ENCODE results near the gene LMAN1.

Gene LMAN1, protein sequence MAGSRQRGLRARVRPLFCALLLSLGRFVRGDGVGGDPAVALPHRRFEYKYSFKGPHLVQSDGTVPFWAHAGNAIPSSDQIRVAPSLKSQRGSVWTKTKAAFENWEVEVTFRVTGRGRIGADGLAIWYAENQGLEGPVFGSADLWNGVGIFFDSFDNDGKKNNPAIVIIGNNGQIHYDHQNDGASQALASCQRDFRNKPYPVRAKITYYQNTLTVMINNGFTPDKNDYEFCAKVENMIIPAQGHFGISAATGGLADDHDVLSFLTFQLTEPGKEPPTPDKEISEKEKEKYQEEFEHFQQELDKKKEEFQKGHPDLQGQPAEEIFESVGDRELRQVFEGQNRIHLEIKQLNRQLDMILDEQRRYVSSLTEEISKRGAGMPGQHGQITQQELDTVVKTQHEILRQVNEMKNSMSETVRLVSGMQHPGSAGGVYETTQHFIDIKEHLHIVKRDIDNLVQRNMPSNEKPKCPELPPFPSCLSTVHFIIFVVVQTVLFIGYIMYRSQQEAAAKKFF

GRCh38 chr18:59358712-59359575 is at the start of gene LMAN1:
Gene LMAN1, minus strand, starts transcription at chr18:59359265. Its CDS starts 21 bp downstream, at chr18:59359244.
- FAIRE-seq, result no peak

- no peak for FAIRE-seq
Measured at GRCh38 chr18:59402432-59403090, 43.5 kb upstream of the LMAN1 start.

- no peak for FAIRE-seq
Measured at GRCh38 chr18:59400407-59400806, 41.3 kb upstream of the LMAN1 start.

- FAIRE-seq, result no peak
Measured at GRCh38 chr18:59395226-59396175, 36.4 kb upstream of the LMAN1 start.

- FAIRE-seq, result no peak
Measured at GRCh38 chr18:59393381-59393780, 34.3 kb upstream of the LMAN1 start.

- FAIRE-seq, result no peak
Measured at GRCh38 chr18:59388817-59389216, 29.8 kb upstream of the LMAN1 start.

DNA sequence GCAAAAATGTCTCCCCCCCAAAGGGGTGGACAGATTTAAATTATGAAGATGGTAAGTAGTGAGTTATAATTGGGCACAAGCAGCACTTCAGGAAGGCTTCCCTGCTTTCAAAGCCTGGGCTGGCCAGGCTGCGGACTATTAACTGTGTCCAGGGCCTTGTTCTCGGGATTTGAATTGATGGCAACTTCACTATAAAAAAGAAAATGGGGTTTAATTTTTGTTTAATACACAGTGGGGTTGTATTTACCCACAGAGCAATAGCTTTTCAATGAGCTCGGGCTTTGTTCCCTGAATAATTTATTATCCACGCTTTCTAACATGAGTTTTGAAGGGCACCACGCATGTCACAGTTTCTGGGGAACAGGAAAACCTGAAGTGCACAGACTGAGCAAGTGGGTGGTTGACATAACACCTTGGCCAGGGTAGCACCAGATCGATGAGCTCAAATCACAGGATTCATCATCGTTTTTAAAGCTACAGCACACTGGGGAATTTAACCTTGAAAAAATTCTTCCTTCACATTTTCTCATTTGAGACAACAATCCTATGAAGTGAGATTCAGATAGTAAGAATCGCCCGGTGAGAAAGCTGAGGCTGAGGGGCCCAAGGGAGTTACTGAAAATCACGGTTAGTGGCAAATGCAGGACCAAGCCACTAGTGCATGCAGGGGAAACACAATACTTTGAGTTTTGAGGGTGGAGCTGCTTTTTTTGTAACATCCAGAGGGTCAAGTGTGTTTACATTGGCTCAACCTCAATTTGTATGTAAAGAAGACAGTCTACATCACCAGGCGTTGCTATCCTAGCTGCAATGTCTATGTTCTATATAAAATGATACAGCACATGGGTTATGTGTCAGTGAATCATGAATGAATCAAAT is 28.9 kb upstream of the LMAN1 start:
- FAIRE-seq, result no peak

GRCh38 chr18:59386909-59387686 is 28.0 kb upstream of the LMAN1 start:
- no peak for FAIRE-seq

- FAIRE-seq, result no peak
Measured at GRCh38 chr18:59385191-59385590, 26.1 kb upstream of the LMAN1 start.

DNA sequence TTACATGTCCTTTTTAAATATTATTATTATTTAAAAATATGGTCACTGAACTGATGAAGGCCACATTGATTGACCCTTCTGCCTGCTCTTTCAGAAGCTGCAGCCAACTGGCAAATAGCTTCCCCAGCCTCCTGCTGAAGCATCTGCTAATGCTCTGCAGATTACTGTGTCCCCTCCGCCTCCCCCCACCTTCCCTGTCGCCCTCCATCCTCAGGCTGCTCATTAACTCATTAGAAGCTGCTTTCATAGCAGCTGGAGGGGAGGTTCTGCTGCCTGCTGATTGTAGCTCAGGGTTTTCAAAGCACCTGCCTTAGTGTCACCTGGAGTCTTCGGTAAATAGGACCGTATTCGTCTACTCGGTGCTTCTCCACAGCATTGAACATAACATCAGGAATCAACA is 24.8 kb upstream of the LMAN1 start:
- no peak for FAIRE-seq

GRCh38 chr18:59382383-59382782 is 23.3 kb upstream of the LMAN1 start:
- FAIRE-seq, result no peak

DNA sequence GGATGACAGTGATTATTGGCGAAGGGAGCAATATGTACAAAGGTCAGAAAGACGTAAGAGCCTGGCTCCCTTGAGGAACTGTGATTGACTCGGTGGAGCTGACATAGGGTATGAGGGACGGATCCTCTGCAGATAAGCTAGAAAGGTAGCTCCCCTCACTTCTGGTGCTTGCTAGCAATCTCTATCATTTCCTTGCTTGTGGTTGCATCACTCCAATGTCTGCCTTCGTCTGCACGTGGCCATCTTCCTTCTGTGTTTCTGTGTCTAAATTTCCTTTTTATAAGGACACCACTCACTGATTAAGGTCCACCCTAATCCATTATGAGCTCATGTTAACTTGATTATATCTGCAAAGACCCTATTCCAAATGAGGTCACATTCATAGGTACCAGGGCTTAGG is 22.9 kb upstream of the LMAN1 start:
- FAIRE-seq, result no peak

DNA sequence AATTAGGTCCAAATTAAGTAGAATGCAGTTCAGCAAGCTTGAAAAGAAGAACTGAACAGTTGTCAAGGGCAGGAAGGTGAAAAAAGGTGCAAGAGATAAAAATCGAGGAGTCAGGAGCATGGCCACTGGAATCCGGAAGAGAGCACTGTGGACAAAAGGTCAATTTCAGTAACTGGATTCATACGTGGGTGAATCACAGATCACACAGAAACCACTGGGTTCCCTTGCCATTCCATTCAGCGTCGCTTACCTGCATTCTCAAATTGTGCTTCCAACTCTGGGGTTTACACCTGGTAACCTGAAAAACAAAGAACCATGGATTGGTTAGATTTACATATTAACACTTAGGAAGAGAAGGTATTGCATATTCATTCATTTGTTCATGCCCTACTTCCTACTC is 21.6 kb upstream of the LMAN1 start:
- no peak for FAIRE-seq

GRCh38 chr18:59379772-59380522 is 20.9 kb upstream of the LMAN1 start:
- no peak for FAIRE-seq

GRCh38 chr18:59377613-59378337 is 18.7 kb upstream of the LMAN1 start:
- FAIRE-seq, result no peak

DNA sequence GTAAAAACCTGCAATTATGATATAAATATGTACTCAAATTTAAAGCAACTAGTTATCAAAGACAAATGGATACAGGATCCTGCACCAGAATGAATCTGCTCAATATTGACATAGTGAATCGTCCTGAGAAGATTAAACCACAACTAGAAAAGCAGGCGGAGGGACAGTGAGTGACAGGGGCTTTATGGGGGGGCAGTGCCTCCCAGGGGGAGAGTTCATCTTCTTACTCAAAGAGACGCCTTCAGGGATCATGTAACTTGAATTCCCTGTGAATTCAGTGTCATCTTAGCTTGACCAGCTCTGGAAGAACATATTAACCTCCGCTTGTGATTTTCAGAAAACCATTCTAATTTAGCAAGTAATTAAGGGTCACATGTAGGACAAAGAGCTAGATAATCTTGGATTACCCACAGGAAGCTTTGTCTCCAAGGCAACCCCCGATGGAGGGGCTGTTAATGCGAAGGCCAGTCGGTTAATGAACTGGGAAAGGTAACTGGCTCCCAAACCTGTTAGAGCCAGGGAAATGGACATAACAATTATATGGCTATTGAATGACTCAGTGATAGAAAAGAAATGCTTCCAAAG is 17.4 kb upstream of the LMAN1 start:
- FAIRE-seq, result no peak

DNA sequence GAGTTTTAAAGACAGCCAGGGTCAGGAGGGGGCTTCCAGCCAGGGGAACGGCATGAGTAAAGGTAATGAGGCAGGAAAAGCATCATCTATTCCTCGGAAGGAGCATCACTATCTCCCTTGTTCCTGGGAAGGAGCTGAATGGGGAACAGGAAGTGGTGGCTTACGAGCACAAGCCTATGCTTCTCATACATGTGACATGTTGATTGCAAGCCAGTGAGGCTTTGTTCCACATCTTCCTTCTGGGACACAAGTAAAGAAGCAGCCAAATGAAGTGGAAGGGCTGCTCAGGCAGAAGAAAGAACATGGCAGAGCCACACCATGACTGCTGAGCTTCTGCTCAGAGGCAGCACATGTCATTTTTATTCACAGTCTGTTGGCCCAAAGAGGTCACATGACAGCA is 15.1 kb upstream of the LMAN1 start:
- no peak for FAIRE-seq

GRCh38 chr18:59372975-59373374 is 13.9 kb upstream of the LMAN1 start:
- FAIRE-seq, result no peak
